Activated gamma-delta T cell treated with anti-CD3 and anti-CD28 coated beads, Interleukin-2, amount 50 U/mL, for 16 hours (primary cell): Measurements from ENCODE around the gene GREM2.

Source experiments
- DNase-seq: peaks from one replicate; pipeline ENCODE4 v3.0.0-alpha.2; 2020; ENCODE audit warnings: low read depth

The GREM2 gene

GRCh38 chr1:240455228-240455821 is 156.6 kb downstream of the GREM2 start:
- DNase-seq: no peak

DNA sequence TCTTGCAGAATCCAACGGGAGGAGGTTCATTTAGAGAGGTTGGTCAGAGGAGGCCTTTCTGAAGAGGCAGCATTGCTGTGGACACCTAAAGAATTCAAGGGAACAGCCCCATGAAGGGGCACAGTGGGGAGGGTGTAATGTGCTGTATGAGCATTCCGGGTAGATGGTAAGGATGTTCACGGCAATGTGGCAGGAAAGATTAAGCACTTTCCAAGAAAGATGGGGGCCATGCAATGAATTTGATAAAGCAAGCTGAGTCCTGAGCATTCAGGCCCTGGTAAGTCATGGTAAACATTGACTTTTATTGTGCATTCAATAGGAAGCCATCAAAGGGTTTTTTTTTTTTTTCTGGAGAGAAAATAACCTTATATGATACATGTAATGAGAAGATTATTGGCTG is 166.6 kb downstream of the GREM2 start:
- no peak for DNase-seq

DNA sequence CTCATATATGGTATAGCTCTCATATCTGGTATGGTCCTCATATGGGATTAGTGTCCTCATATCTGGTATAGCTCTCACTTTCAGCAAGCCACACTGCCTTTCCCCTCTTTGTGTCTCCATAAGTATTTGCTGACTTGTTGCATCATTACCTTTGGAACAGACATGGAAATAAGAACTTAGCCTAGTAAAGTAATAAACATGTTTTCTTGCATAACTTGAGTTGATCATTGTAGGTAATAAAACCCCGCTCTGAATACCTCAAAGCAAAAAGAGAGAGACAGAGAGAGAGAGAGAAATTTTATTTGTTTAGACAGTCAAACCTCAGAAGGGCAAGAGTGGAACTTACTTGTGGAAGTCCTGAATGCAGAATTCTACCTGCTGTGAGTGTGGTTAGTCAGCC is 170.3 kb downstream of the GREM2 start:
- no peak for DNase-seq
